ENCODE data around the gene MAP2K1. TPM values are rescaled to one million over a fixed set of nuclear protein-coding genes. Genes with fewer than 3 reads are reported as not detected.
"Not testable (repeated sequence)": the region's sequence is repeated elsewhere in the genome, so short reads cannot be mapped to it uniquely, and the experiment has no call there.

The MAP2K1 gene
- total RNA-seq, 2 donors from 2014 or later, result 31.3 to 36.4 TPM

DNA sequence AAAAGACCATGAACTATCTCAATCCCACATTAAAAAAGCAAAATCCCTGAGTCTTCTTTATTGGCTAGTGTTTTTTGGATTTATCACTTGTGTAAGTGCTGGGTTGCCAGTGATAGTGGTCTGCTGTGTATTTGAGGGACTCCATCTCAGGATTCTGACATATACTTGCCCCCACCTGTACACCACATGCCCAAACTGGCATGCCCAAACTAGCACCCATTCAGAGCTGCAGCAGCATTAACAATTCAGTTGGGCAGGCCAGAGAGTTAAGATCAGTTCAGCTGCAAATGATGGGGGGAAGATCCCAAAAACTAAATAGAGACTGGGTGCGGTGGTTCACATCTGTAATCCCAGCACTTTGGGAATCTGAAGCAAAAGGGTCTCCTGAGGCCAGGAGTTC, 23.9 kb upstream of the MAP2K1 start:
- no peak overlapping the region for H3K27ac ChIP-seq
- no peaks in the 10 kb centered on the region for H3K36me3 ChIP-seq
- H3K4me3 ChIP-seq, result no peak overlapping the region
- no peaks in the 10 kb centered on the region for H3K9me3 ChIP-seq
- no peak for DNase-seq (ENCODE audit: low spot score)
- TF ChIP-seq, protein P1, sequence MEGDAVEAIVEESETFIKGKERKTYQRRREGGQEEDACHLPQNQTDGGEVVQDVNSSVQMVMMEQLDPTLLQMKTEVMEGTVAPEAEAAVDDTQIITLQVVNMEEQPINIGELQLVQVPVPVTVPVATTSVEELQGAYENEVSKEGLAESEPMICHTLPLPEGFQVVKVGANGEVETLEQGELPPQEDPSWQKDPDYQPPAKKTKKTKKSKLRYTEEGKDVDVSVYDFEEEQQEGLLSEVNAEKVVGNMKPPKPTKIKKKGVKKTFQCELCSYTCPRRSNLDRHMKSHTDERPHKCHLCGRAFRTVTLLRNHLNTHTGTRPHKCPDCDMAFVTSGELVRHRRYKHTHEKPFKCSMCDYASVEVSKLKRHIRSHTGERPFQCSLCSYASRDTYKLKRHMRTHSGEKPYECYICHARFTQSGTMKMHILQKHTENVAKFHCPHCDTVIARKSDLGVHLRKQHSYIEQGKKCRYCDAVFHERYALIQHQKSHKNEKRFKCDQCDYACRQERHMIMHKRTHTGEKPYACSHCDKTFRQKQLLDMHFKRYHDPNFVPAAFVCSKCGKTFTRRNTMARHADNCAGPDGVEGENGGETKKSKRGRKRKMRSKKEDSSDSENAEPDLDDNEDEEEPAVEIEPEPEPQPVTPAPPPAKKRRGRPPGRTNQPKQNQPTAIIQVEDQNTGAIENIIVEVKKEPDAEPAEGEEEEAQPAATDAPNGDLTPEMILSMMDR (IDR thresholded peaks at IDR 0.05), result no peak
- no peaks in the 10 kb centered on the region for H3K4me1 ChIP-seq
- H3K27me3 ChIP-seq, result no peaks in the 10 kb centered on the region

DNA sequence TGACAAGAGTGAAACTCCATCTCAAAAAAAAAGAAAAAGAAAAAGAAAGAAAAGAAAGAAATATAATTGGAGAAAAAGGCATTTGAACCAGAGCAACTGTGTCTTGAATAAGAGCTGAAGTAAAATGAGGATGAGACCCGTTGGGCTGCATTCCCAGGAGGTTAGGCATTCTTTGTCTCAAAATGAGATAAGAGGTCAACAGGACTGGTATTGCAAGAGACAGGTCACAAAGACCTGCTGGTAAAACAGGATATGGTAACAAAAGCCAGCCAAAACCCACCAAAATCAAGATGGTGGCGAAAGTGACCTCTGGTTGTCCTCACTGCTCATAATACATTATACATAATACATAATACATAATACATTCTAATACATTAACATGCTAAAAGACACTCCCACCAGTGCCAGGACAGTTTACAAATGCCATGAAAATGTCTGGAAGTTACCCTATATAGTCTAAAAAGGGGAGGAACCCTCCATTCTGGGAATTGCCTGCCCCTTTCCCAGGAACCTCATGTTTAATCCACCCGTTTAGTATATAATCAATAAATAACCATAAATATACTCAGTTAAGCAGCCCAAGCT, 21.7 kb upstream of the MAP2K1 start:
- H3K36me3 ChIP-seq, result no peaks in the 10 kb centered on the region
- H3K9me3 ChIP-seq, result no peaks in the 10 kb centered on the region
- no peak for DNase-seq (ENCODE audit: low spot score)
- TF ChIP-seq, protein P1 (IDR thresholded peaks at IDR 0.05), result no peak
- no peak overlapping the region for H3K4me3 ChIP-seq
- no peak overlapping the region for H3K27ac ChIP-seq
- H3K4me1 ChIP-seq, result peaks cover 0 to under 1% of the 10 kb centered on the region in 2 donors
- H3K27me3 ChIP-seq, result no peaks in the 10 kb centered on the region

DNA sequence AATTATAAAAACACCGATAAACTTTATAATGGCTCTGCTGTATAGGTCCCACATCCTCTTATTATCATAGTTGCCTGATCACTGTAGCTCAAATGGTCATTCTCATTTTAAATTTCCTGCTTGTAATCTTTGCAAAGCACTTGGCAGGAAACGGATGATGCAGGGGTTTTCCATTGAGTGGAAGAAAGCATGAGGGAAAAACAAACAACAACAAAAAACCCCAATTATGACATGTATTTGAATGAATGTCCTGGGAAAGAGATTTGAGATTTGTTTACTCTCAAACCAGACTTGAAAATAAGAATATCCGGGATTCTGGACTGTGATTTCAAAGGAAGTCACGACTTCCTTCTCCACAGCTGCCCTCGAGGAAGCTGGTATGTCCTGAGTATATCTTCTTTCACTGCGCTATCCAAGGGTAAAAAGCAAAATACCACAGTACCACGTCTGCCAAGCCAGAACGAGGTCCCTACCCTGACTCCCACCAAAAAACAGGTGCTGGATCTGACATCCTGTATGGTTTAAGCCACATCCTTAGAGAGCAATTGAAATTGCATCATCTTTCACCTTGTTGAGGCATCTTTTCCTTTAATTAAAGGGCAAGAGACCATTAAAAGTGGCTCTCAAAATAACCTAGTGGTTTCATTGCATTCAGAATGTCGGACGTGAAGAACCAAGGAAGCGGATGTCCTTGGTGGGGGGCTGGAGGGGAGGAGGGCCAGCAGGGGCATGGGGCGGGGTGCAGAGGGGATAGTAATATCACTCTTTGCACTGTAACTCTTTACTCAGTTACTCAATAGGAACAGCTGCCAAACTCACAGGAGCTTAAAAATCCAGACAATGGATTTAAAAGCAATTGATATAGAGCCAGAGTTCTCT, 16.7 kb upstream of the MAP2K1 start:
- Histone ChIP-seq H3K36me3 (no peaks in the 10 kb centered on the region), H3K27me3 (no peaks in the 10 kb centered on the region), H3K4me3 (peak overlapping the region; percentile 8 to 45), H3K4me1 (peaks cover 0 to 6% of the 10 kb centered on the region in 2 donors), H3K27ac (peak overlapping the region; percentile 28 to 63), H3K9me3 (peaks cover 0 to 10% of the 10 kb centered on the region in 2 donors)
- TF ChIP-seq, protein P1 (IDR thresholded peaks at IDR 0.05), result no peak
- DNase-seq (ENCODE audit: low spot score), result no peak

DNA sequence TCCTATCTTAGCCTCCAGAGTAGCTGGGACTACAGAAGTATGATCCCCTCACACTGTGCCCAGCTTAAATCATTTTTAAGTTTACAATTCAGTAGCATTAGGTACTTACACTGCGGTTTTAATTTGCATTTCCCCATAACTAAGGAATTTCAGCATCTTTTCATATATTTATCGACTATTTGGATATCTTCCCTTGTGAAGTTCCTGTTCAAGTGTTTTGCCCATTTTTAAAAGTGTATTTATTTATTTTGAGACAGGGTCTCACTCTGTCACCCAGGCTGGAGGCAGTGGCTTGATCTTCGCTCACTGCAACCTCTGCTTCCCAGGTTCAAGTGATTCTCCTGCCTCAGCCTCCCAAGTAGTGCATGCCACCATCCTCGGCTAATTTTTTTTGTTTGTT, 12.5 kb upstream of the MAP2K1 start:
- no peaks in the 10 kb centered on the region for H3K27me3 ChIP-seq
- peaks cover 0 to 6% of the 10 kb centered on the region in 2 donors for H3K4me1 ChIP-seq
- H3K36me3 ChIP-seq, result no peaks in the 10 kb centered on the region
- H3K27ac ChIP-seq, result no peak overlapping the region
- no peak for DNase-seq (ENCODE audit: low spot score)
- peaks cover 0 to 10% of the 10 kb centered on the region in 2 donors for H3K9me3 ChIP-seq
- H3K4me3 ChIP-seq, result no peak overlapping the region
- TF ChIP-seq, protein P1 (IDR thresholded peaks at IDR 0.05), result no peak

DNA sequence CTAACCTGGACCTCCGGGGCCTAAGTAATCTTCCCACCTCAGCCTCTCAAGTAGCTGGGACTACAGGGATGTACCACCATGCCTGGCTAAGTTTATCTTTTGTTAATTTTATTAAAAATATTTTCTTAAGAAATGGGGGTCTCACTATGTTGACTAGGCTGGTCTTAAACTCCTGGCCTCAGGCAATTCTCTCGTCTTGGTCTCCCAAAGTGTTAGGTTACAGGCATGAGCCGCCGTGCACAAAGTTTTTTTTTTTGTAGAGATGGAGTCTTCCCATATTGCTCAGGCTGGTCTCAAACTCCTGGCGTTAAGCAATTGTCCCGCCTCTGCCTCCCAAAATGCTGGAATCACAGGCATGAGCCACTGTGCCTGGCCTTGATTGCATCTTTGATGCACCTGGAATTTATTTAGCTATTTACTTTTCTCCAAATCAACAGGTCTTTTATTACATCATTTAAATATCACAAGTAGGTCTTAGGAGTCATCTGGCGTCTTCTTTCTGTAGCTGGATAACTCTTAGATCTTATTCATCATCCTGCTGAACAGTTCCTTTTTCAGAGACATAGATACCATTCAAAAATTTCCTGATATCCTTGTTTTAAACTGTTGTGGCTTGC, 7.8 kb upstream of the MAP2K1 start:
- DNase-seq (ENCODE audit: low spot score), result no peak
- no peaks in the 10 kb centered on the region for H3K27me3 ChIP-seq
- peaks cover 0 to 6% of the 10 kb centered on the region in 2 donors for H3K9me3 ChIP-seq
- TF ChIP-seq, protein P1 (IDR thresholded peaks at IDR 0.05), result no peak
- no peaks in the 10 kb centered on the region for H3K4me1 ChIP-seq
- H3K36me3 ChIP-seq, result no peaks in the 10 kb centered on the region
- no peak overlapping the region for H3K27ac ChIP-seq
- H3K4me3 ChIP-seq, result no peak overlapping the region

DNA sequence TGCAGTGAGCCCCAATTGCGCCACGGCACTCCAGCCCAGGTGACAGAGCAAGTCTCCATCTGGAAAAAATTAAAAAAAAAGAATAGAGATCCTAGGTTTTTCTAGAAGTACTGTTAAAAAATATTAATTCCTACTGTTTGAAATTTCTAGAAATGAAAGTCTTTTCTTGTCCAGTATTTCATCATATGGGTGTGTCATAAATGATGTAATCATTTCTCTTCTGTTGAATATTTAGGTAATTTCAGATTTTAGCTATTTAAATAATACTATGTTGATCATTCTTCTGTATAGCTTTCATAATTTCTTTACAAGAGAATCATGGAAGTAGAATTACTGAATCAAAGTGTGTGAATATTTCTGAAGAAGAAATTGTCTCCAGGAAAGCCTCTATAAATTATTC, 5.3 kb upstream of the MAP2K1 start:
- not testable (repeated sequence) for DNase-seq (ENCODE audit: low spot score); H3K27me3 ChIP-seq; H3K36me3 ChIP-seq; H3K4me3 ChIP-seq; H3K4me1 ChIP-seq; H3K9me3 ChIP-seq; H3K27ac ChIP-seq

Data from right atrium auricular region (tissue), 2 donors.